Panc1 (cell line): ENCODE results near the gene ADORA1. TPM values are rescaled to one million over a fixed set of nuclear protein-coding genes. Genes with fewer than 3 reads are reported as not detected.

Experiments
- ATAC-seq: fragments of 200-7000 bp; cut with Tn5 transposase; 2 replicates; pipeline ENCODE4 v1.9.1; 2020; ENCODE audit warnings: mild to moderate bottlenecking, moderate library complexity
- BruUV-seq: library from RNA; stranded (reverse); fragments of 400-500 nt; replicated peaks from 2 replicates; lab custom pipeline; 2021; lab: Mats Ljungman, UMichigan
- CTCF ChIA-PET: fragments of 300-600 bp; sonication (Branson Sonifier 250); formaldehyde crosslinking; loops from one replicate; lab custom pipeline; 2022; ENCODE audit warnings: antibody characterized with exemption; lab: Charles Lee
- POLR2A ChIA-PET: fragments of 300-600 bp; sonication (Branson Sonifier 250); formaldehyde crosslinking; loops from one replicate; lab custom pipeline; 2022; ENCODE audit warnings: antibody characterized with exemption; lab: Charles Lee
- DNase-seq: peaks from one replicate; pipeline ENCODE4 v3.0.0-alpha.2; 2010; ENCODE audit warnings: low read depth, low spot score
- H3K27ac ChIP-seq: 2 replicates; pipeline ENCODE4 v1.5.1; 2011; ENCODE audit warnings: mild to moderate bottlenecking, low read length, inconsistent platforms
- H3K27me3 ChIP-seq: fragments of 200-500 bp; sonication (Bioruptor generic); 2 replicates; pipeline ENCODE4 v1.6.0; 2014; ENCODE audit warnings: low read length, inconsistent platforms; ENCODE audit not compliant: control insufficient read depth, insufficient read depth
- H3K36me3 ChIP-seq: fragments of 200-500 bp; sonication (Bioruptor generic); 2 replicates; pipeline ENCODE4 v1.5.1; 2014; ENCODE audit warnings: inconsistent platforms, mild to moderate bottlenecking, low read length, moderate library complexity; ENCODE audit not compliant: control insufficient read depth, insufficient read depth
- H3K4me1 ChIP-seq: 2 replicates; pipeline ENCODE4 v1.5.1; 2011; ENCODE audit warnings: inconsistent platforms, mild to moderate bottlenecking, low read length, moderate library complexity; ENCODE audit not compliant: control insufficient read depth, insufficient read depth
- H3K4me3 ChIP-seq, 2 experiments: 2 replicates each; pipeline ENCODE4 v1.5.1; 2011 to 2012; ENCODE audit warnings: low read depth in 2 of 2, low read length in 2 of 2, mild to moderate bottlenecking in 2 of 2, inconsistent platforms in 1 of 2, moderate library complexity in 1 of 2
- H3K9me3 ChIP-seq: fragments of 200-500 bp; sonication (Bioruptor generic); 2 replicates; pipeline ENCODE4 v1.5.1; 2014; ENCODE audit warnings: low read depth, mild to moderate bottlenecking, inconsistent platforms, low read length, moderate library complexity; ENCODE audit not compliant: control insufficient read depth, insufficient read depth
- POLR2AphosphoS5 ChIP-seq: IDR thresholded peaks from 2 replicates; pipeline ENCODE4 v1.6.1; 2012; ENCODE audit warnings: mild to moderate bottlenecking, low read depth, low read length, moderate library complexity
- SIN3A ChIP-seq: IDR thresholded peaks from 2 replicates; pipeline ENCODE4 v1.6.1; 2012; ENCODE audit warnings: low read depth, mild to moderate bottlenecking, low read length, moderate library complexity, borderline replicate concordance; ENCODE audit not compliant: insufficient read depth
- TCF7L2 ChIP-seq: IDR thresholded peaks from 2 replicates; pipeline ENCODE4 v1.6.1; 2011; ENCODE audit warnings: mild to moderate bottlenecking, low read depth, low read length, inconsistent platforms
- in situ Hi-C: cut with HindIII; loops from 2 replicates; pipeline ENCODE4 v1.10.0; 2016; ENCODE audit warnings: low sequenced_read_pairs, low pct_unique_long_range_greater_than_20kb
- intact Hi-C: fragments of 100-400 bp; cut with micrococcal nuclease; formaldehyde crosslinking; loops from one replicate; pipeline ENCODE4 v1.10.0; 2022; ENCODE audit not compliant: unreplicated experiment
- total RNA-seq: library from RNA; stranded (reverse); gene quantifications from one replicate; pipeline ENCODE4 v1.2.1, GENCODE V29; 2021; ENCODE audit not compliant: unreplicated experiment
- TF ChIP-seq, protein P1 (sequence below): fragments of 450-650 bp; IDR thresholded peaks from 2 replicates; pipeline ENCODE4 v1.5.1; 2017; ENCODE audit warnings: mild to moderate bottlenecking
- TF ChIP-seq, protein P2 (sequence below), 2 experiments: IDR thresholded peaks; 2 replicates each; pipeline ENCODE4 v1.6.1; 2011 to 2012; ENCODE audit warnings: low read depth in 2 of 2, control low read depth in 1 of 2, low read length in 1 of 2, mild to moderate bottlenecking in 1 of 2, moderate library complexity in 1 of 2; ENCODE audit not compliant: insufficient read depth in 1 of 2

ADORA1 gene
- total RNA-seq, 1 experiment from 2014 or later = 8.5 TPM

DNA sequence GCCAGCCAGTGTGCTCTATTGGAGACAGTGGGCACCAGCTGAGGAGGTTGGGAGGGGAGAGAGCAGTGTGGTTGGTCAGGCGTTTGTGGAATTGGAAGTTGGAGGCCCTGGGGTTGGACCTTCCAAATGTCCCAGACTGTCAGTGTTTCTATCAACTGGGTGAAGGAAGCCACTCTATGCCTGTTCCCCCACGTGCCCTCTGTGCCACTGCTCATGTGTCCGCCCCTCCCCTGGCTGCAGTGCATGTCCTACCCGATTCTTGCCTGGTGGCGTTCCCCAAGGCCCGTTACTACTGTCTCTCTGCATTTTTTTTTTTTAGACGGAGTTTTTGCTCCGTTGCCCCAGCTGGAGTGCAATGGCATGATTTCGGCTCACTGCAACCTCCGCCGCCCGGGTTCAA lies 21.1 kb downstream of the ADORA1 start:
- in situ Hi-C loops = no loop called here
- Histone ChIP-seq H3K36me3 (no peaks in the 10 kb centered on the region), H3K27ac (no peak overlapping the region), H3K9me3 (no peaks in the 10 kb centered on the region), H3K4me3 (no peak overlapping the region), H3K27me3 (no peaks in the 10 kb centered on the region), H3K4me1 (peaks cover 56% of the 10 kb centered on the region)
- ChIA-PET CTCF (interaction anchor here (0.8 to 1.2 kb wide), 3 partner anchors 21 to 108 kb away, joined by 3 to 5 read pairs (median 4); partner anchors contain the start of gene ADORA1), POLR2A (no interaction called here)
- intact Hi-C loops = no loop called here
- TF ChIP-seq, protein P1, sequence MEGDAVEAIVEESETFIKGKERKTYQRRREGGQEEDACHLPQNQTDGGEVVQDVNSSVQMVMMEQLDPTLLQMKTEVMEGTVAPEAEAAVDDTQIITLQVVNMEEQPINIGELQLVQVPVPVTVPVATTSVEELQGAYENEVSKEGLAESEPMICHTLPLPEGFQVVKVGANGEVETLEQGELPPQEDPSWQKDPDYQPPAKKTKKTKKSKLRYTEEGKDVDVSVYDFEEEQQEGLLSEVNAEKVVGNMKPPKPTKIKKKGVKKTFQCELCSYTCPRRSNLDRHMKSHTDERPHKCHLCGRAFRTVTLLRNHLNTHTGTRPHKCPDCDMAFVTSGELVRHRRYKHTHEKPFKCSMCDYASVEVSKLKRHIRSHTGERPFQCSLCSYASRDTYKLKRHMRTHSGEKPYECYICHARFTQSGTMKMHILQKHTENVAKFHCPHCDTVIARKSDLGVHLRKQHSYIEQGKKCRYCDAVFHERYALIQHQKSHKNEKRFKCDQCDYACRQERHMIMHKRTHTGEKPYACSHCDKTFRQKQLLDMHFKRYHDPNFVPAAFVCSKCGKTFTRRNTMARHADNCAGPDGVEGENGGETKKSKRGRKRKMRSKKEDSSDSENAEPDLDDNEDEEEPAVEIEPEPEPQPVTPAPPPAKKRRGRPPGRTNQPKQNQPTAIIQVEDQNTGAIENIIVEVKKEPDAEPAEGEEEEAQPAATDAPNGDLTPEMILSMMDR = no peak
- no peak for TF ChIP-seq SIN3A
- no peak for TF ChIP-seq POLR2AphosphoS5
- TF ChIP-seq, protein P2, sequence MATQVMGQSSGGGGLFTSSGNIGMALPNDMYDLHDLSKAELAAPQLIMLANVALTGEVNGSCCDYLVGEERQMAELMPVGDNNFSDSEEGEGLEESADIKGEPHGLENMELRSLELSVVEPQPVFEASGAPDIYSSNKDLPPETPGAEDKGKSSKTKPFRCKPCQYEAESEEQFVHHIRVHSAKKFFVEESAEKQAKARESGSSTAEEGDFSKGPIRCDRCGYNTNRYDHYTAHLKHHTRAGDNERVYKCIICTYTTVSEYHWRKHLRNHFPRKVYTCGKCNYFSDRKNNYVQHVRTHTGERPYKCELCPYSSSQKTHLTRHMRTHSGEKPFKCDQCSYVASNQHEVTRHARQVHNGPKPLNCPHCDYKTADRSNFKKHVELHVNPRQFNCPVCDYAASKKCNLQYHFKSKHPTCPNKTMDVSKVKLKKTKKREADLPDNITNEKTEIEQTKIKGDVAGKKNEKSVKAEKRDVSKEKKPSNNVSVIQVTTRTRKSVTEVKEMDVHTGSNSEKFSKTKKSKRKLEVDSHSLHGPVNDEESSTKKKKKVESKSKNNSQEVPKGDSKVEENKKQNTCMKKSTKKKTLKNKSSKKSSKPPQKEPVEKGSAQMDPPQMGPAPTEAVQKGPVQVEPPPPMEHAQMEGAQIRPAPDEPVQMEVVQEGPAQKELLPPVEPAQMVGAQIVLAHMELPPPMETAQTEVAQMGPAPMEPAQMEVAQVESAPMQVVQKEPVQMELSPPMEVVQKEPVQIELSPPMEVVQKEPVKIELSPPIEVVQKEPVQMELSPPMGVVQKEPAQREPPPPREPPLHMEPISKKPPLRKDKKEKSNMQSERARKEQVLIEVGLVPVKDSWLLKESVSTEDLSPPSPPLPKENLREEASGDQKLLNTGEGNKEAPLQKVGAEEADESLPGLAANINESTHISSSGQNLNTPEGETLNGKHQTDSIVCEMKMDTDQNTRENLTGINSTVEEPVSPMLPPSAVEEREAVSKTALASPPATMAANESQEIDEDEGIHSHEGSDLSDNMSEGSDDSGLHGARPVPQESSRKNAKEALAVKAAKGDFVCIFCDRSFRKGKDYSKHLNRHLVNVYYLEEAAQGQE (IDR thresholded peaks at IDR 0.05; ENCODE audit: insufficient read depth in 1 of 2, low read depth in 2 of 2, low read length in 1 of 2) = no peak
- TF ChIP-seq TCF7L2 = no peak
- DNase-seq (no peak), ATAC-seq (no peak)
- BruUV-seq = no TSS peak

DNA sequence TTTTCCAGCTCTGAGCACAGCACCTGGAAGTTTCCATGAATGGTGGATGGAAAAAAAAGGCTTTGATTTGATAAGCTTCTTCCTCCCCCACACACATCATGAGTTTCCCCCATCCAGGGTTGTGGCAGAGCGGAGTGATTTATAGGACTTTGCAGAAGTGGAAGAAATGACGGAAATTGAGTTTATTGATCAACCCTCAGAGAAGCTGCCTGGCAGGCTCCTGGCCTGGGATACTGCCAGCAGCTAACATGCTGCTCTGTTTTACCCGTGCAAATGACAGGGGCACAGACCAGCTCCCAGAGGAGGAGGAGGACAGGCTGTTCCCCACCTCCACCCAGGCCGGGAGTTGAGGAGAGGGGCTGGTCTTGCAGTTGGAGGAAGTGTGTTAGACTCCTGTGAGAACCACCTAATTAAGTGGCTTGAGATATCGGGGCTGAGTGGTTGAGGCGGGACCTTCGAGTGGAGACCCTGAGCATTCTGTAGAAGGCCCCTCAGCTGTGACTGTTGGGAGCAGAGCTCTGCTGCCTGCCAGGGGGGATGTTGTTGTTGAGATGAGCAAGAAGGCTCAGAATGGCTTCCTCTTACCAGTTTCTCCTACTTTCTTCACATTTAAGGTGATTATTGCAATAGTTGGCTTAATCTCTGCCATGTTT lies 21.8 kb downstream of the ADORA1 start:
- Histone ChIP-seq H3K4me1 (peaks cover 56% of the 10 kb centered on the region), H3K4me3 (no peak overlapping the region), H3K27me3 (no peaks in the 10 kb centered on the region), H3K36me3 (no peaks in the 10 kb centered on the region), H3K9me3 (no peaks in the 10 kb centered on the region), H3K27ac (no peak overlapping the region)
- BruUV-seq = no TSS peak
- no peak for TF ChIP-seq SIN3A
- no peak for TF ChIP-seq POLR2AphosphoS5
- no peak for TF ChIP-seq TCF7L2
- TF ChIP-seq, protein P1 = no peak
- TF ChIP-seq, protein P2 (IDR thresholded peaks at IDR 0.05; ENCODE audit: insufficient read depth in 1 of 2, low read depth in 2 of 2, low read length in 1 of 2) = no peak
- POLR2A ChIA-PET = no interaction called here
- intact Hi-C loops = no loop called here
- in situ Hi-C loops = no loop called here
- no peak for DNase-seq
- CTCF ChIA-PET = interaction anchor here (0.6 to 1.2 kb wide), 5 partner anchors 22 to 341 kb away, joined by 3 to 5 read pairs (median 3); partner anchors contain the start of gene ADORA1
- no peak for ATAC-seq
